HG02588 (cell line): ENCODE results near the gene TSPAN14.

Source experiments
- ATAC-seq: cut with Tn5 transposase; IDR thresholded peaks from one replicate; pipeline ENCODE4 v1.9.1; 2021; ENCODE audit warnings: mild to moderate bottlenecking, moderate library complexity; ENCODE audit not compliant: unreplicated experiment

The TSPAN14 gene

GRCh38 chr10:80454513-80455460 lies 677 bp downstream of the TSPAN14 start:
- peak; percentile 16 for ATAC-seq

- no peak for ATAC-seq
Measured at GRCh38 chr10:80455461-80456349, 1.6 kb downstream of the TSPAN14 start.

- no peak for ATAC-seq
Measured at GRCh38 chr10:80457554-80458262, 3.6 kb downstream of the TSPAN14 start.

- ATAC-seq, result no peak
Measured at GRCh38 chr10:80458263-80458625, 4.1 kb downstream of the TSPAN14 start.

DNA sequence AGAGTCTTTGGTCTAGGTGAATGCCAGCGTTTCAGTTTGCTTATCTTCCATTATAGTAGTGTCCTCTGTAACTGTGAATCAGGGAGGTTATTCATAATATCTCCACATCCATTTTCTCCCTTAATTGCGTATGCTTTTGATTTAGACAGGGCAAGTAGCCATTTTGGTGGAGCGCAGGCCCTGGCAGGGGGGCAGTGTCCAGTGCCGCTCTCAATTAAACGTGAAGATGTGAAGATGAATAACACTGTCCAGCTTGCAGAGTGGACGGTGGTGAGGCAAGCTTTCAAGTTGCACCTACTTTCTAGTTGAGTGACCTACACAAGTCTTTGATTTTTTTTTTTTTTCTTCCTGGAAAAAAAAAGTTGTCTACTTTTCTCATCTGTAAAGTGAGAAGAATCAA lies 4.5 kb downstream of the TSPAN14 start:
- no peak for ATAC-seq

DNA sequence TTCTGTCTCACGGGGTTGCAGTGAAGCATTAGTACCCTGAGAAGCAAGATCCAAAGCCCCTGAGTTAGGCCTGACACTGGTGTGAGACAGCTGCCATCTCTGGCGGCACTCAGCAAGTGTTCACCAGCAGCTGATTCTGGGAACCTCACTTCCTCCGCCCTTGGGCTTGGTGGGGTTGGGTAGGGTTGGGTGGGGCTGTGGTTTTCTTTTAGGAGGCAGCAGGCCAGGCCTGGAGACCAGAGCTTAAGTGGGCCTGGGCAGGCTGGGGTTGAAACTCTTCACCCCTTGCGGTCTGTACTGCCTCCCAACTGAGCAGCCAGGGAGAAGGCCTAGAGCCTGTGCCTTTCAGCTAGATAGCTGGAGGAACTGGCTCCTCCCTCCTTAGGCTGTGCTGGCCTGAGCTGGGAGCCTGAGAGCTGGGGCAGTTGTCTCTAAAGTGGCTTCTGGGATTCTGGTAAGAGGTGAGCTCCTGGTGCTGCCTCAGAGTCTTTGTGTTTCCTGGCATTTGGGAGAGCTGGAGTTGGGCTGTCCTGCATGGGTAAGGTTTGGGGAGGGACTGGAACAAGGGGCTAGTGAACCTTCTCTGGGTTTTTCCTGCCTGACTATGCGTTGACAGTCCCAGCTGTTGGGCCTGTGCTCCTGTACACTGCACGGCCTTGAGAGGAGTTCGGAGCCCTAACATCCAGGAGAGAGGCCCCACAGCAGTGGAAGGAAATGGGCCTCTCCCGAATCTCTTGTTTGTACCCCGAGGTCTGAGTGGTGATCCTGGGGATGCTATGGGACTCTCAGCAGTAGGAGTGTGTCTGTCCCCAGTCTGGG lies 5.1 kb downstream of the TSPAN14 start:
- peak; percentile 39 for ATAC-seq

GRCh38 chr10:80460399-80461207 lies 6.5 kb downstream of the TSPAN14 start:
- ATAC-seq, result no peak

- ATAC-seq, result no peak
Measured at GRCh38 chr10:80461208-80462183, 7.4 kb downstream of the TSPAN14 start.

DNA sequence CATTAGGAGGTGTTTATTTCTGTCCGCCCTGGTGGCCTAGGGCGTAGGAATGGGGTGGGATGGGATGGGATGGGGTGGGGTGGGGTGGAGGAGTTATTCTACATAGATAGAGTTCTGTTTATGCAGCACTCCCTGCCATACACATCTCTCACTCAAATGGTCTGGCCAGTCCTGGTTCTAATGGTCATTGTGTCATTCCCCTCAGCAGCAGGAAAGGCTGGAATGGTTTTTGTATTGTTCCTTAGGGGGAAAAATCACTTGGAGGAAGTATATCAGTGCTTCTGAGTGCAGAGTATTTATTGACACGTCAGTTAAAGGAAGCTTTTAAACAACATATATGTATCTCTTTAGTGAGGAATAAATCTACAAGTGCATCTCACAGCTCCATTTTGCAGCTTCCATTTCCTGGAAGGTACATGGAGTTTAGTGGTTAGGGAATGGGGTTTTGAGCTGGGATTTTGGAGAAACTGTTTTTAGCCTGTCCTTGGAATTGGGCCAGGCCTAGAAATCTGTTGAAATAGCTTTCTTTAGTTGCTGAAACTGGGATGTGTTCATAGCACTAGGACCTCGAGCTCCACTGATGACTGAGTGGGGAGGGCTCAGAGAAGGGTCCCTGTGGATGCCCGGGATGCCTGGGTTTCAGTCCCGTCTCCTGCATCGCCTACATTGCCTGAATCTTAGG lies 8.3 kb downstream of the TSPAN14 start:
- no peak for ATAC-seq

DNA sequence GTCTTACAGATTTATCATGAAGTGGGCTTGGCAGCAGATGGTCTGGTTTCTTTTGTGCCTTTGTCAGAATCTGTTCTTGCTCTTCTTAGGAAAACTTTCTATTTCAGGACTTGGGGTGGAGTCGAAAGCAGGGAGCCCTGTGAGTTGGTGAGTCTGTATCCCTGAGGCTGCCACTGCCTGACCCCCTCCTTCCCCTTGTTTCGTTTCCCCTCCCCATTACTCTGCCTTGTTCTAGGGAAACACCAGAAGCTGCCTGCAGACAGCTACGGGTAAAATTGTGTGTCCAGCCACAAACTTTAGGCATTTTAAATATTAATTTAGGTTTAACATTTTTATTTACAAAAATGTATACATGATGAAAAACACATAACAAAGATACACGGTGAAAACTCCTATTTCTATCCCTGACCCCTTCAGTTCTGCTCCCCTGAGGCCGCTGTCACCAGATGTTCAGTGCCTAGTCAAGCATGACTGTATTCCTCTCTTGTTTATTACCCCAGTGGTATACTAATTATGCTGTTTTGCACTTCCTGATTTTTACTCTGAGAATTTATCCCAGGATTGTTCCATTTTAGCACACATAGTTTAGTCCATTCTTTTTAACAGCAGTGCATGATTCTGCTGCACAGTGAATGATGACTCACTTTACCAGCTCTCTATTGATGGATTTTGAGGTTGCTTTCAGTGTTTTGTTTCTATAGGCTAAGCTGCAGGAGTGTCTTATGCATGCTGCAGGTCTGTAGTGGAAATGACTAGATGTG lies 9.1 kb downstream of the TSPAN14 start:
- ATAC-seq, result peak; percentile 36

DNA sequence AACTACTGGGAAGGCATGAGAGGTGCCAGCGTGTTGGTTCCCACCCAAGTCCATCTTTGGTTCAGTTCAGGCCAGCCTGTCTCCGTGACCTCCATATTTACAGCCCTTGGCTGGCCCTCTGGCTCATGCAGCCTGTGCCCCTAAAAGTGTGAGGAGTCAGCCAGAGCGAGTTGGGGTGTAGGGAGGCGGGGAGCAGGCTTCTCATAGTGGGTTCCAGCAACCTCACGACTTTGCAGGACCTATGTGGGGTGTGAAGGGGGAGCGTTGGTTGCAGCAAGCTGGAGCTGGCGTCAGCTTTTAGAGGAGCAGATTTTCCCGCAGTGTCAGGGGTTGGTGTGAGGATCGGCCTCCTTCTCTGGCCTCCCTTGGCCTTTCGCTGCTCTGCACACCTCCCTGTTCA lies 9.8 kb downstream of the TSPAN14 start:
- ATAC-seq, result no peak

DNA sequence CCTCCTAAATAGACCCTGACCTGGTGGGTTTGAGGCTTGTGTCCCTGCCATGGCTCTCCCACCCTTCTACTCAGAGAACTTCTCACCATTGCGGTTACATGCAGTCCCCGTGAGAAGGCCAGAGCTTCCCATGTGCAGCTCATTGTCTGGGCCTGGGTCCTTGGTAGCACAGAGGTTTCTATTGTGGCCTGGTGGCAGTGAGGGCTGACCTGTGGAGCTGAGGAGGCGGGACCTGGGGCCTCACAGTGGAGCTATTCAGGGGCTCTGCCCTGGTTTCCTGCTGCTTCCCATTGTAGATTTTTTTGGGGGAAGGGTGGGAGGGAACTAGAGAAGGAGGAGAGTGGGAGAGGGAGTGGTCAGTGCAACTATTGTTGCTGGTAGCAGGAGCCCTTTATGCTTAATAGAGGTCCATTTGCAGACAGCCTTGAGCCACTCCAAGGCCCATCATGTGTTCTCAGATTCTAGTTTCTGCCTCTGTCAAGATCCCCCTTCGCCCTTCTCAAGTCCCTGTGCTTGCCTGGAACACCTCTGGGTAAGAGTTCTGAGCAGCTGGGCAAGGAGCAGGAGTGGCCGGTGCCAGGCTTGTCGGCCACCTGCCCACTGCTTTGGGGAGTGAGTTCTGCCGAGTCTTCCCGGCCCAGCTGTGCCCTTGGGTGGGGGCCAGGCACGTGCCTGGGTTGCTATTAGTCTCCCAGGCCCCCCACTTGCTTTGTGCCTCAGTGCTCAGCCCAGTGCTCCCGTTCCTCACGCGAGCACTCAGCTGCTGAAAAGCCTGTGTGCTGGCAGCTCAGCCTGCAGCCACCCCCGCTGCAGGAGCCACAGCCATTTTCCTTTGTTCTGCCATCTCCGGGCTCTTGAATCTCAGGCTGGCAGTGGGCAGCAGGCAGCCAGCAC lies 10.7 kb downstream of the TSPAN14 start:
- ATAC-seq, result no peak

GRCh38 chr10:80465451-80465835 lies 11.3 kb downstream of the TSPAN14 start:
- no peak for ATAC-seq

DNA sequence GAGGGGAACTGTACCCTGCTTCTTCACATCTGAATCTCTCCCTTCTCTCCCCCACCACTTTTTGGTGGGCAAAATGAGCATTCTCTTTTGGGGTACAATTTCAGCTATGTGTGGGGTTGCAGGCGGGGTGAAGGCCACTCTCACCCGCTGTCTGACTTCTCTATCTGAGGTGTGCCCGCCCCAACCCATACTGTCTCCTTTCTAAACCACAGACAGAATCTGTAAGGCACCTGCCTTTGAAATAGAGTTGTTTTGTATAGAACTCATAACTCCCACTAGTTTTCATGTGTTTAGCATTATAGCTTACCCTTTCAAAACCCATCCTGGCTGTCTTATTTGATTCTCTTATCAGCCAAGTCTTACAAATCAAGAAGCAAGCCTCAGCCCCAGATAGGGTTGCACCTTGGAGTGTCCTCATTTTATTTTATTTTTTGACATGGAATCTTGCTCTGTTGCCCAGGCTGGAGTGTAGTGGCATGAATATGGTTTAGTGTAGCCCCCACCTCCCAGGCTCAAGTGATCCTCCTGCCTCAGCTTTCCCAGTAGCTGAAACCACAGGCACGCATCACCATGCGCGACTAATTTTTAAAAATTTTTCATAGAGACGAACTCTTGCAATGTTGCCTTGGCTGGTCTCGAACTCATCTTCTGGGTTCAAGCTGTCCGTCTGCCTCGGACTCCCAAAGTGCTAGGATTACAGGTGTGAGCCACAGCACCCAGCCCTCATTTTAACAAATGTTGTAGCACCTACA lies 11.9 kb downstream of the TSPAN14 start:
- no peak for ATAC-seq

GRCh38 chr10:80466724-80467326 lies 12.7 kb downstream of the TSPAN14 start:
- ATAC-seq, result no peak
